GM21528 (cell line): ENCODE results near the gene PTPN21.

ENCODE experiments used
- ATAC-seq: cut with Tn5 transposase; IDR thresholded peaks from one replicate; pipeline ENCODE4 v1.9.1; 2021; ENCODE audit warnings: mild to moderate bottlenecking, moderate library complexity; ENCODE audit not compliant: unreplicated experiment, low FRiP score

Gene PTPN21

GRCh38 chr14:88515499-88516221 lies 39.1 kb downstream of the PTPN21 start:
- no peak for ATAC-seq

GRCh38 chr14:88507208-88507607 lies 47.6 kb downstream of the PTPN21 start:
- no peak for ATAC-seq

GRCh38 chr14:88505621-88506020 lies 49.2 kb downstream of the PTPN21 start:
- no peak for ATAC-seq

- ATAC-seq: no peak
Observed at GRCh38 chr14:88504602-88505001, 50.2 kb downstream of the PTPN21 start.

GRCh38 chr14:88503754-88504406 lies 50.9 kb downstream of the PTPN21 start:
- no peak for ATAC-seq

GRCh38 chr14:88502740-88503139 lies 52.1 kb downstream of the PTPN21 start:
- ATAC-seq: no peak

- no peak for ATAC-seq
Observed at GRCh38 chr14:88500611-88501010, 54.2 kb downstream of the PTPN21 start.

GRCh38 chr14:88499225-88499624 lies 55.6 kb downstream of the PTPN21 start:
- no peak for ATAC-seq

GRCh38 chr14:88496414-88496813 lies 58.4 kb downstream of the PTPN21 start:
- no peak for ATAC-seq

GRCh38 chr14:88493392-88494185 lies 61.2 kb downstream of the PTPN21 start:
- no peak for ATAC-seq

GRCh38 chr14:88492272-88493089 lies 62.3 kb downstream of the PTPN21 start:
- ATAC-seq: peak; percentile 94

- no peak for ATAC-seq
Observed at GRCh38 chr14:88490168-88490567, 64.6 kb downstream of the PTPN21 start.

- ATAC-seq: no peak
Observed at GRCh38 chr14:88488897-88489296, 65.9 kb downstream of the PTPN21 start.

GRCh38 chr14:88488081-88488480 lies 66.7 kb downstream of the PTPN21 start:
- no peak for ATAC-seq

GRCh38 chr14:88482524-88482923 lies 72.3 kb downstream of the PTPN21 start:
- ATAC-seq: no peak

- ATAC-seq: no peak
Observed at GRCh38 chr14:88481794-88482193, 73.0 kb downstream of the PTPN21 start.

GRCh38 chr14:88481059-88481458 lies 73.7 kb downstream of the PTPN21 start:
- no peak for ATAC-seq

- no peak for ATAC-seq
Observed at GRCh38 chr14:88479574-88479987, 75.2 kb downstream of the PTPN21 start.

GRCh38 chr14:88478931-88479330 lies 75.9 kb downstream of the PTPN21 start:
- ATAC-seq: no peak

- no peak for ATAC-seq
Observed at GRCh38 chr14:88477513-88478250, 77.1 kb downstream of the PTPN21 start.
